T-helper 2 cell treated with Interferon-gamma antibody and Interleukin-4, amounts not matched to agents 100 ng/mL and 5 ng/mL, for 36 hours (primary cell): ENCODE data around the gene AP1S1. TPM values are rescaled to one million over a fixed set of nuclear protein-coding genes. Genes with fewer than 3 reads are reported as not detected.
"Not testable (repeated sequence)": the region's sequence is repeated elsewhere in the genome, so short reads cannot be mapped to it uniquely, and the experiment has no call there.

Experiments
- intact Hi-C: fragments of 100-400 bp; cut with micrococcal nuclease; formaldehyde crosslinking; loops from one replicate; pipeline ENCODE4 v1.15.1; 2023
- total RNA-seq: library from RNA; stranded (reverse); gene quantifications from 2 replicates; pipeline ENCODE4 v1.2.3, GENCODE V29; 2022

The AP1S1 gene
- total RNA-seq, 1 donor from 2014 or later, result 41.7 TPM

- intact Hi-C loops, result no loop called here
Observed at GRCh38 chr7:101124376-101125056, 29.8 kb upstream of the AP1S1 start.

GRCh38 chr7:101125989-101126650 lies 28.2 kb upstream of the AP1S1 start:
- intact Hi-C loops, result no loop called here

DNA sequence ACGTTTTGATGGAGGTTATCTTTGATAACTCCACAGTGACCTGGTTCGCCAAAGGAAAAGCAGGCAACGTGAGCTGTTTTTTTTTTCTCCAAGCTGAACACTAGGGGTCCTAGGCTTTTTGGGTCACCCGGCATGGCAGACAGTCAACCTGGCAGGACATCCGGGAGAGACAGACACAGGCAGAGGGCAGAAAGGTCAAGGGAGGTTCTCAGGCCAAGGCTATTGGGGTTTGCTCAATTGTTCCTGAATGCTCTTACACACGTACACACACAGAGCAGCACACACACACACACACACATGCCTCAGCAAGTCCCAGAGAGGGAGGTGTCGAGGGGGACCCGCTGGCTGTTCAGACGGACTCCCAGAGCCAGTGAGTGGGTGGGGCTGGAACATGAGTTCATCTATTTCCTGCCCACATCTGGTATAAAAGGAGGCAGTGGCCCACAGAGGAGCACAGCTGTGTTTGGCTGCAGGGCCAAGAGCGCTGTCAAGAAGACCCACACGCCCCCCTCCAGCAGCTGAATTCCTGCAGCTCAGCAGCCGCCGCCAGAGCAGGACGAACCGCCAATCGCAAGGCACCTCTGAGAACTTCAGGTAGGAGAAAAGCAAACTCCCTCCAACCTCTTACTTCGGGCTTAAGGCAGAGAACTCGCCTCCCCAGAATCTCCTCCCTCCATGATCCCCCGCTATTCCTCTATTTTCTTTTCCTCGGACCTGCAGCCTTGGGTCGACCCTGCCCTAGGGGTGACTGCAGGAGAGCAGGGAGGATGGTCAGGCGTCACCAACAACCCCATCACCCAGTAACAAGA lies 27.4 kb upstream of the AP1S1 start, which contains the start of gene SERPINE1:
SERPINE1 (plus strand) TSS at position 454 of the 809 bp plus-strand sequence. CDS start 1,290 bp downstream, outside the sequence.
- intact Hi-C loops, result no loop called here

DNA sequence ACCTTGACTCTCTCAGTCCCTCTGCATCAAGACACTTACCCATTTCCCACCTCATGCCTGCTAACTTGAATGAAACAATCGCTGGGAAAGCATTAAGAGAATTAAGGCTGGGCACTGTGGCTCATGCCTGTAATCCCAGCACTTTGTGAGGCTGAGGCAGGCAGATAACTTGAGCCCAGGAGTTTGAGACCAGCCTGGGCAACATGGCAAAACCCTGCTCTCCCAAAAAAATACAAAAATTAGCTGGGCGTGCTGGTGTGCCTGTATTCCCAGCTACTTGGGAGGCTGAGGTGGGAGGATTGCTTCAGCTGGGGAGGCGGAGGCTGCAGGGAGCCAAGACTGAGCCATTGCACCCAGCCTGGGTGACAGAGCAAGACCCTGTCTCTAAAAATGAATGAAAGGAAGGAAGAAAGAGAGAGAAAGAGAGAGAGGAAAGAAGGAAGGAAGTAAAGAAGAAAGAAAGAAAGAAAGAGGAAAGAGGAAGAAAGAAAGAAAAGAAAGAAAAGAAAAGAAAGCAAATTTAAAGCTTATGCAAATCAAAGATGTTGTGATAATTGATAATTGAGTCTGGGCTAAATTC lies 26.7 kb upstream of the AP1S1 start:
- intact Hi-C loops, result no loop called here

DNA sequence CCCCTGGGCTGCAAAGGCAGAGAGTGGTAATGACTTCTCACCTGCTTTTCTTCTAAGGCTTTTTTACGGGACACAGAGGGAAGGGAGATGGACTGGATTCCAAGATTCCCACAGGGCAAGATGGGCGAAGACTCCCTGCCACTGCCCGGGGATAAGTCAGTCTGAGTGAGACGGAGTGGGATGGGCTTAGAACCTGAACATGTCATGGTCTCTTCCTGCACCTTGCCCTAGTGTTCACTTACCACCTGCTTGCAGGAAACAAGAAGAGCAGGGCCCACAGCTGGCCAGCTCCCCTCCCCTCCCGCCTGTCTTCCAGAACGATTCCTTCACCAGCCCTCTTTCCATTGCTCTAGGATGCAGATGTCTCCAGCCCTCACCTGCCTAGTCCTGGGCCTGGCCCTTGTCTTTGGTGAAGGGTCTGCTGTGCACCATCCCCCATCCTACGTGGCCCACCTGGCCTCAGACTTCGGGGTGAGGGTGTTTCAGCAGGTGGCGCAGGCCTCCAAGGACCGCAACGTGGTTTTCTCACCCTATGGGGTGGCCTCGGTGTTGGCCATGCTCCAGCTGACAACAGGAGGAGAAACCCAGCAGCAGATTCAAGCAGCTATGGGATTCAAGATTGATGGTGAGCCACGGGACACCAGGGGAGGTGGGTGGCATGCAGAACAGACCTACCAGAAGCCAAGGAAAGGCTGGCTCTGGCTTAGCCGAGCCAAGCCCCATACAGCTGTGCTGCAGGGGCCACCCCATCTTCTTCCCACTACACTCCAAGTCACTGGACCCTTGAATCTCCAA lies 26.0 kb upstream of the AP1S1 start:
- intact Hi-C loops, result no loop called here

GRCh38 chr7:101129603-101130117 lies 24.6 kb upstream of the AP1S1 start:
- intact Hi-C loops, result no loop called here

- intact Hi-C loops, result not testable (repeated sequence)
Observed at GRCh38 chr7:101132626-101133600, 21.4 kb upstream of the AP1S1 start.

- intact Hi-C loops, result no loop called here
Observed at GRCh38 chr7:101133621-101134398, 20.5 kb upstream of the AP1S1 start.

DNA sequence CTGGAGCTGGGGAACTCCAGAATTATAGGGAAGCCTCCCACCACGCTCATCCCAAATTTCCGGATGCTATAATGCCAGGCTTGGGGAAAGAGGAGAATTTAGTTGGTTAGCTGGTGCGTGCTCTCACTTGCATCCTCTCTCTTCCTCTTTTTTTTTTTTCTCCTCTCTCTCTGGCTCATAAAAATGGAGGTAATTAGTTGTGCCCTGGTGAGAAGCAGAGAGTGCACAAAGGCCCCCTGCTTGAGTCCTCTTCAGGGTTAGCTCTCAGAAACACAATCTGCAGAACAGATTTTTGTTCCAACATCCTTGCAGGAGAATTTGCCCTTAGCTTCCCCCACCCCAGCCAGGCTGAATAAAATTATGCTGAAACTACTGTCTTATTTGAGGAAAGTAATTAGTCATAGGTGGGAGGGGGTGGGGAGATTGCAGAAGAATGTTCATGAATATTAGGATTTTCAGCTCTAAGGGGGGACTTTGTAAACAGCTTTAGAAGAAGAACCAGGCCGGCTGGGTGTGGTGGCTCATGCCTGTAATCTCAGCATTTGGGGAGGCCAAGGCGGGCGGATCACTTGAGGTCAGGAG lies 19.8 kb upstream of the AP1S1 start:
- intact Hi-C loops, result no loop called here

GRCh38 chr7:101137651-101138212 lies 16.5 kb upstream of the AP1S1 start:
- intact Hi-C loops, result loop anchor here (1.0 kb wide), 1 partner anchor 17 kb away; the partner anchor contains the start of gene AP1S1

DNA sequence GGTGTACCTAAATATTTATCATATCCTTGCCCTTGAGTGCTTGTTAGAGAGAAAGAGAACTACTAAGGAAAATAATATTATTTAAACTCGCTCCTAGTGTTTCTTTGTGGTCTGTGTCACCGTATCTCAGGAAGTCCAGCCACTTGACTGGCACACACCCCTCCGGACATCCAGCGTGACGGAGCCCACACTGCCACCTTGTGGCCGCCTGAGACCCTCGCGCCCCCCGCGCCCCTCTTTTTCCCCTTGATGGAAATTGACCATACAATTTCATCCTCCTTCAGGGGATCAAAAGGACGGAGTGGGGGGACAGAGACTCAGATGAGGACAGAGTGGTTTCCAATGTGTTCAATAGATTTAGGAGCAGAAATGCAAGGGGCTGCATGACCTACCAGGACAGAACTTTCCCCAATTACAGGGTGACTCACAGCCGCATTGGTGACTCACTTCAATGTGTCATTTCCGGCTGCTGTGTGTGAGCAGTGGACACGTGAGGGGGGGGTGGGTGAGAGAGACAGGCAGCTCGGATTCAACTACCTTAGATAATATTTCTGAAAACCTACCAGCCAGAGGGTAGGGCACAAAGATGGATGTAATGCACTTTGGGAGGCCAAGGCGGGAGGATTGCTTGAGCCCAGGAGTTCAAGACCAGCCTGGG lies 15.9 kb upstream of the AP1S1 start:
- intact Hi-C loops, result loop anchor here (1.0 kb wide), 1 partner anchor 16 kb away; the partner anchor contains the start of gene AP1S1

DNA sequence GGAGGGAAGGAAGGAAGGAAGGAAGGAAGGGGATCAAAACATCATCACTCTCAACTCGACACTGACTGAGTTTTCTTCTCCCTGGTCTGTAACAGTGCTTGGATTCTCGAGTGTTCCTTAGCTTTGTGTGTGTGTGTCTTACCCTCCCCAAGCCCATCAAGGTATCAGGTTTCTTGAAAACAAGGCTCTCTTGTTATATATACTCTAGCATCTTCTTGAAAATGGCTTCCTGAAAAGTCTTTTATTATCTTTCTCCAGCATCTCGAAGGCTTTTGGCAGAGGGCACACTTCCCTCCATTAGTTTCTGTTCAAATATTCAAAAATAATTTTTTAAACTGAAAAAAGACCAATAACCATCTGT lies 14.0 kb upstream of the AP1S1 start:
- intact Hi-C loops, result no loop called here

DNA sequence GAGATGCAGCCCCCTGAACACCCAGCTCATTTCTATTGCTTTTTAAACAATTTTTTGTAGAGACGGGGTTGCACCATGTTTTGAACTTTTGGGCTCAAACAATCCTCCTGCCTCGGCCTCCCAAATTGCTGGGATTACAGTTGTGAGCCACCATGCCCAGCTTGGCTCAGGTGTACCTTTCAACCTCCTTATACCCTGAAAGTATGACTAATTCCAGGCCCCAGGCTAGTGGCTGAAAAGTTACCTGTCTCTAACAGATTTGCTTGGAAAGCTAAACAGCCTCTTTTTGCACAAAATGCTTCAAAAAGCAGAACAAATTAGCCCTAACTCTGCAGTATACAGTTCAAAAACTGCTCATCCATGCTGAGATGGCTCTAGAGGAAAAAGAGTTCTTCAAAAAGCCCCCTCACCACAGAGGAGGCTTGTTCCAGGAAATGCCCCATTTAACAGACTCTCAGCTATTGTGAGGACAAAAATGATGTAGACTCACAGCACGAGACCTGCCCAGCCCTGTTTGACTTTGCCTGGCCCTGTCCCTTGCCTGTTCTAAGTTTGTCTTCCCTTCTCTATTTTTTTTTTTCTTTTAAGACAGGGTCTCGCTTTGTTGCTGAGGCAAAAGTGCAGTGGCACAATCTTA lies 13.4 kb upstream of the AP1S1 start:
- intact Hi-C loops, result no loop called here

- intact Hi-C loops, result loop anchor here (10.0 kb wide), 1 partner anchor 67 kb away; the partner anchor contains the start of gene TRIM56
Observed at GRCh38 chr7:101151908-101152651, 2.2 kb upstream of the AP1S1 start.

DNA sequence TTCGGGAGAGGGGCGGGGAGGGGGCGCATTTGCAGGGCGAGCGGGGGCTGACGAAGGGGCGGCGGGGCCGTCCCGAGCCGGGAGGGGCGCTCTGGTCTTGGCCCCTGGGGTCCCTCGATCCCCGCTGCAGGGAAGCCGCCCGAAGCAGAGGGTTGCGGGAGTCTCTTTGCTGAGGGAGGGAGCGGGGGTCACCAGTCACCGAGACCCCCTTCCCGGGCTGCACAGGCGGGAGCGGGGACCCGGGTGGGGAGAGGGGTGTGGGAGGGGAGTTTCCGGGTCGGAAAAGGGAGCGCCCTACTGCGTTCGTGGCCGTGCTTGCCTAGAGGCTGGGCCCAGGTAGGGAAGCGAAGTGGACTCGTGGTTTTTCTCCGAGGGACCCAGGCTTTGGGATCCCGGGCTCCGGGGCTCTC lies 422 bp downstream of the AP1S1 start:
- intact Hi-C loops, result loop anchor here (1.0 to 10.0 kb wide), 4 partner anchors 11 to 70 kb away; partner anchors contain the start of genes TRIM56, VGF and ZNHIT1

DNA sequence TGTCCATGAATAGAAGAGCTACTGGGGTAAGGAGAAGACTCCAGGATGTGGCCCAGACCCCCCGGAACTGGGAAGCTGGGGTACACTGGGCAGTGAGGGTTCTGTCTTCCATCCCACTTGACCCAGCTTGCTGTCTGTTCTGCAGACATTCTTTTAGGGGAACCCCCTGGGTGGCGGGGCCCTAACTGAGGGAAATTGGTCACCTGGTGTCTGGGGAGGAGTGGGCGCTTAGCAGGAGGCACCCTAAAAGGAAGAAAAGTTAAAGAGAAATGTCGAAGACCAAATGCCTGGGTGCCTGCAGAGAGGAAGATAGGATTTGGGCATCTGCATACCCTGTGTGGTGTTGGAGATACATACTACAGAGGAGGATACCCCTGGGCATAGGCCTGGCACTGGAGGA lies 1.0 kb downstream of the AP1S1 start:
- intact Hi-C loops, result loop anchor here (10.0 kb wide), 1 partner anchor 71 kb away; the partner anchor contains the start of gene TRIM56
